Mononuclear cell (primary cell): ENCODE data around the gene DNAJC11. TPM values are rescaled to one million over a fixed set of nuclear protein-coding genes. Genes with fewer than 3 reads are reported as not detected.
"Not testable (repeated sequence)": the region's sequence is repeated elsewhere in the genome, so short reads cannot be mapped to it uniquely, and the experiment has no call there.

Experiments used
- H3K27me3 ChIP-seq: 2 replicates; pipeline ENCODE4 v1.6.0; 2011; ENCODE audit warnings: low read length, control low read depth; ENCODE audit not compliant: insufficient read depth
- H3K4me1 ChIP-seq: 2 replicates; pipeline ENCODE4 v1.5.1; 2011; ENCODE audit warnings: mild to moderate bottlenecking, low read length, control low read depth; ENCODE audit not compliant: insufficient read depth
- H3K4me3 ChIP-seq: 2 replicates; pipeline ENCODE4 v1.5.1; 2011; ENCODE audit warnings: mild to moderate bottlenecking, low read length, moderate library complexity
- H3K9me3 ChIP-seq: 2 replicates; pipeline ENCODE4 v1.5.1; 2011; ENCODE audit warnings: low read depth, mild to moderate bottlenecking, control low read depth, low read length
- total RNA-seq: library from RNA; depleted of rRNA; stranded (reverse); fragments of >200 nt; gene quantifications from one replicate; pipeline ENCODE4 v1.2.3, GENCODE V29; 2012

Gene DNAJC11
- total RNA-seq, 1 donor = 17.3 TPM

- H3K27me3 ChIP-seq = no peaks in the 10 kb centered on the region
- no peak overlapping the region for H3K4me3 ChIP-seq
- H3K9me3 ChIP-seq = no peaks in the 10 kb centered on the region
- no peaks in the 10 kb centered on the region for H3K4me1 ChIP-seq
These were observed 18.2 kb downstream of the DNAJC11 start for GRCh38 chr1:6683434-6683833.

DNA sequence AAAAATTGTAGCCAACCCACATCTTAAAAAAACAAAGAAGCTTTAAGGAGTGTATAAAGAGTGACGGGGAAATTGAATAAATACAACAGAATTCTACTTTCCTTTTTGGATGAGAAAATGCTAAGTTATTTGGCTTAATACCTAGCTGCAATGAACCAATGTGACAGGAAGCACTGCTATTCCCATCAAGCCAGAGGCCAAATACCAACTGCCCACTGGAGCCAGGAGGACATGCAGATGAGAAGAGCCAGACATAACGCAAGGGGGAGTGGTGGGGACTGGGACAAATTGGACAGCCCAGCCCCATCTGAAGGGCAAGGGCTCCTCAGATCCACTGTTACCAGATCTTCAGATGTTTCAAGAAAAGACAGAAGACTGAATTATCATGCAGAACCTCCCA, 25.7 kb downstream of the DNAJC11 start:
- Histone ChIP-seq H3K4me3 (no peak overlapping the region), H3K9me3 (no peaks in the 10 kb centered on the region), H3K27me3 (no peaks in the 10 kb centered on the region), H3K4me1 (no peaks in the 10 kb centered on the region)

DNA sequence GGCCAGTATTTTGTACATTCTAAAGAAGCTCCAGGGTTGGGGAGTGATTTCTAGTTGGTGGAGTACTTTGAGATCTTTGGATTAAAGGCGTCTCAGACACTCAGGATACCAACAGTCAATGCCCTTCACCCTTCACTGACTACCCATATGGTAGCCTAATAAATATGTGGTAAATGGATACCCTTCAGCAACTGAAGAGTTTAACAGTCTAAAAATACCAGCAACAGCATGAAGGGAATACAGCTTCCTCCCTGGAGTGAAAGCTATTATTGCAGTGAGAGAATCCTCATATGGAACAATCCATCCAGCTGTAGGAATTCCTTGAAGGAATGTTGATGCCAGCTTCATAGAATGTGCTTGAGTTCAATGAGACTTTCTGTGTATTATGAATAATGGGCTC, 26.8 kb downstream of the DNAJC11 start:
- Histone ChIP-seq H3K27me3 (no peaks in the 10 kb centered on the region), H3K4me1 (no peaks in the 10 kb centered on the region), H3K9me3 (no peaks in the 10 kb centered on the region), H3K4me3 (no peak overlapping the region)

GRCh38 chr1:6673816-6674398, 27.7 kb downstream of the DNAJC11 start:
- Histone ChIP-seq H3K4me3 (no peak overlapping the region), H3K9me3 (no peaks in the 10 kb centered on the region), H3K4me1 (no peaks in the 10 kb centered on the region), H3K27me3 (no peaks in the 10 kb centered on the region)

- Histone ChIP-seq H3K4me3 (no peak overlapping the region), H3K9me3 (no peaks in the 10 kb centered on the region), H3K4me1 (no peaks in the 10 kb centered on the region), H3K27me3 (no peaks in the 10 kb centered on the region)
These were observed 29.1 kb downstream of the DNAJC11 start for GRCh38 chr1:6672558-6672957.

DNA sequence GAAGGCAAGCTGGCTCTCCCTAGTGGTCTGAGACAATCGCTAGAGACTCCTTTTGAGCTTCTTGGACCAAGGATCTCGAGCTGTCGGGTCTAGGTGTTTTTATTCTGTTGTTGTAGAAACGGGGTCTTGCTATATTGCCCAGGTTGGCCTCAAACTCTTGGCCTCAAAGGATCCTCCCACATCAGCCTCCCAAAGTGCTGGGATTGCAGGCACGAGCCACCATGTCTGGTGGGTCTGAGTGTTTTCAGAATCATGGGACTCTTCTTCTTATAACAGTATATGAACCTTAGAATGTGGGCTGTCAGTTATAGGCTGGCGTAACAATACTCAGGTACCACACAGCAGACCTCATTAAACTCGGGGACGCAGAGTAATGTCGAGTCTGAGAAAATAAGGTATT, 33.1 kb downstream of the DNAJC11 start:
- no peak overlapping the region for H3K4me3 ChIP-seq
- H3K4me1 ChIP-seq = no peaks in the 10 kb centered on the region
- H3K27me3 ChIP-seq = no peaks in the 10 kb centered on the region
- H3K9me3 ChIP-seq = no peaks in the 10 kb centered on the region

- H3K4me3 ChIP-seq = no peak overlapping the region
- no peaks in the 10 kb centered on the region for H3K27me3 ChIP-seq
- no peaks in the 10 kb centered on the region for H3K9me3 ChIP-seq
- no peaks in the 10 kb centered on the region for H3K4me1 ChIP-seq
These were observed 34.5 kb downstream of the DNAJC11 start for GRCh38 chr1:6667139-6667538.

DNA sequence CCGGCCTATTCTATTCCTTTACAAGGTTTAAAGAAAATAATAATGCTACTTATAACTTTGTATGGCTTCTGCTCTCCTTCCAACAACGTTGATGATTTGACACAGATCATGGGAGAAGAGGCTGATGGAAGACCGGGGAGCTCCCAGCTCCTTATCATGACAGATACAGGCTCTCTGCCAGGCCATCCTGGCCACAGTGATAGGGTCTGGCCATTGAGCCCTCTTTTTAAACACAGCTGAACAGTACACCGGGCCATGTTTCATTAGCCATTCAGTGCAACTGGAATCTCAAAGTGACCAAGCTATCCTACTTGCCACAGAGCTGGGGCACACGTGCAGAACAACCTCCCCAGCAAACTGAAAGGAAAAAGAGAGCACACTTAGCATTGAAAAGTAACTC, 34.9 kb downstream of the DNAJC11 start:
- Histone ChIP-seq H3K4me1 (no peaks in the 10 kb centered on the region), H3K4me3 (no peak overlapping the region), H3K9me3 (no peaks in the 10 kb centered on the region), H3K27me3 (no peaks in the 10 kb centered on the region)

DNA sequence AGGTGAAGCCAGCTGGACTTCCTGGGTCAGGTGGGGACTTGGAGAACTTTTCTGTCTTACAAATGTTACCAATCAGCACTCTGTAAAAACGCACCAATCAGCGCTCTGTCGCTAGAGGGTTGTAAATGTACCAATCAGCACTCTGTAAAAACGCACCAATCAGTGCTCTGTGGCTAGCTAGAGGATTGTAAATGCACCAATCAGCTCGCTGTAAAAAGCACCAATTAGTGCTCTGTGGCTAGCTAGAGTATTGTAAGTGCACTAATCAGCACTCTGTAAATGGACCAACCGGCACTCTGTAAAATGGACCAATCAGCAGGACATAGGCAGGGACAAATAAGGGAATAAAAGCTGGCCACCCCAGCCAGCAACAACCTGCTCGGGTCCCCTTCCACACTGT, 39.1 kb downstream of the DNAJC11 start:
- not testable (repeated sequence) for H3K27me3 ChIP-seq, H3K4me1 ChIP-seq, H3K4me3 ChIP-seq, H3K9me3 ChIP-seq

GRCh38 chr1:6660415-6661049, 41.1 kb downstream of the DNAJC11 start:
- H3K9me3 ChIP-seq = no peaks in the 10 kb centered on the region
- H3K4me1 ChIP-seq = no peaks in the 10 kb centered on the region
- no peaks in the 10 kb centered on the region for H3K27me3 ChIP-seq
- H3K4me3 ChIP-seq = no peak overlapping the region

DNA sequence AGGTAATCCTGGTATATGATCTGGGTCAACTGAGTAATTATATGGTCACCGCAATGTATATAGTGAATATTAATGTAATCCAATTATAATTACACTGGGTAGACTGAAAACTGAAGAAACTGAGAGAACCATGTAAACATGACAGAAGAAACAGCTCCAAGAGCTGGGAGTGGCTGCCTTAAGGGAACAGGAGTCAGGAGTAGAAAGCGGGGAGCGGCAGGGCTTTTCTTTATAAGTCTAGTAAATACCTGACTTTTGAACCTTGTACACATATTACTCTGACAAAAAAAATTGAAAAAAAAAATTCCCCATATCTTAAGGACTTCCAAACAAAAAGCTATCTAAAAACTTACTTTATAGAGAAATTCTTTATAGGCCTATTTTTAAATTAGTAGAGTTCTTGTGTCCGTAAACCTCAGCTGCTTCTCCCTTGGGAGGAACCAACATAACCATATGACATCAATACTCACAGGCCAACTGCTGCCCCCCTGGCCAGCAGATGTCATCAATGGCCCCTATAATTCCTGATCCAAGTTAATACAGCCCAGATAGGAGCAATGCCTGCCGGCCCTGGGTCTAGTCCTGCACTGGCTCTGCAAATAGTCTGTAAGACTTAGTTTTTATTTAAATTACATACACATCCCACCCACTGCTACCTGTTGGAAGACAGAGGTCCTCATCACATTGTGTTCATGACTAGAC, 43.1 kb downstream of the DNAJC11 start:
- no peak overlapping the region for H3K4me3 ChIP-seq
- no peaks in the 10 kb centered on the region for H3K4me1 ChIP-seq
- no peaks in the 10 kb centered on the region for H3K9me3 ChIP-seq
- H3K27me3 ChIP-seq = no peaks in the 10 kb centered on the region

GRCh38 chr1:6657138-6657537, 44.5 kb downstream of the DNAJC11 start:
- no peaks in the 10 kb centered on the region for H3K27me3 ChIP-seq
- no peaks in the 10 kb centered on the region for H3K4me1 ChIP-seq
- no peak overlapping the region for H3K4me3 ChIP-seq
- H3K9me3 ChIP-seq = no peaks in the 10 kb centered on the region

DNA sequence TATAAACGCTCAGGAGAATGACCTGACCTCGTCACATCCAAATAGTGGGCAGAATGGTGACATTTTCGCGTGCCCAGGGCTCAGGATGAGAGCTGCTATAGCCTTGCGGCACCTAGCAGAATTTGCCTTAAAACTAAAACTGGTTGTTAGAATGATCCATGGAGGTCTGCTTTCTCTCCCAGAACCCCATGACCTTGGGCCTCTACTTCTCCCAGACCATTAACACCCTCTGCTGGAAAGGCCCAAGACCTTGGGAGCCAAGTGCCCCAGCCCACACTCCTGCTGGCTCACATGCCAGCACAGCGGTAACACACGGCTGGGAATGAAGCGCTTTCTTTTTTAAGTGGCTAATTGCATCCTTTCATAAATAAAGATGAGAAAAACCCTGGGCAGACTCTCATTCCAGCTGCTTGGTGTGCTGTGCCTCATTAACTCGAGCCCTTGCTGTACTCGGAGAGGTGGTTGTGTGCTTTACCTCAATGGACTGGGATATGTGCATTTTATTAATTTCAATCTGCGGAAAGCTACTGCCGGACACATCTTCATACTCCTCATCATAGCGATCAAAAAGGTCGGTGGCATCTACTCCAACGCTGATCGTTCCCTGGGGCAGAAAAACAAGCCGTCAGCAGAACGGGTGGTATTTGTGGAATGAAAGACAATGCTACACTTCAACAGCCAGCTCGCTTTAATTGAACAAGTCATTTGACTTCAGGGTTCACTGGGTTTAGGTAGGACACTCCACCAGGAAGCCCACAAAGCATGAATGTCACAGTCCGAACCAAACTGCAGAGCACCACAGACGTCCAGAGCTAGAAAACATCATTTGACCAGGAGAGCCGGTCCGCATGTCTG, 48.0 kb downstream of the DNAJC11 start:
- Histone ChIP-seq H3K9me3 (no peaks in the 10 kb centered on the region), H3K4me1 (no peaks in the 10 kb centered on the region), H3K4me3 (no peak overlapping the region), H3K27me3 (no peaks in the 10 kb centered on the region)

DNA sequence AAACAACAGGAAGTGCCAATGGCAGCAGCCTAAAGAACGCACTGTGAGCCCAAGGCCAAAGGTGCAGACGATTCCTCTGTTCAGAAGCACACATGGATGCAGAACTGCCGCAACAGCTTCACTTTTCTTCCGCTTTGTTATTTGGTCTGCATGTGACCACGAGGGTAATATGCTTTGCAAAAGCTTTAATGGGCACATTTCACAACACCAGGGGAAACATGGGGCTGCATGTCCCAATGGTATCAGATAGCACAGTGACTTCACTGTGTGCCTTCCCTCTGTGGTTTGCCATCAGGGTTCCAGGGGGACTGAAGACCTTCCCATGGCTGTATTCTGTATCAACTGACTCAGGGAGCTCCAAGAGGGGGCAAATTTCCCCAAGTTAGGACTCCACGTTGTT, 48.6 kb downstream of the DNAJC11 start:
- Histone ChIP-seq H3K4me1 (no peaks in the 10 kb centered on the region), H3K9me3 (no peaks in the 10 kb centered on the region), H3K4me3 (no peak overlapping the region), H3K27me3 (no peaks in the 10 kb centered on the region)

DNA sequence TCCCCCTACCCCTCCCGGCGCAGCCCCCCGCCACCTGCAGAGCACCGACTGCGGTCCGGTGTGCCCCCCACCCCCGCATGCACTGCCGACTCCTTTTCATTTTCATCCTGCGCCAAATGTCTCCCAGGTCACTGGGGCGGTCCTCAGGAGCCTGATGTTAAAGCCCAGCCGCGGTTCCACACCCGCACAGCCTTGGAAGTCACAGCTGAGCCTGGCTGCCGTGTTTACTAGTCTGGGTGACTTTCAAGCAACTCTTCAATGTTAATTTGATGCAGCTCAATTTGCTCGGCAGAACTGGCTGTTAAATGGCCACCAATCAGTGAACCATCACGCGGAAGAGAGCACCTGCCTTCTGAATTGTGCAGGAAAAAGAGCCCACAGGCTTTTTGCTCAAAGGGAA, 49.7 kb downstream of the DNAJC11 start:
- Histone ChIP-seq H3K9me3 (no peaks in the 10 kb centered on the region), H3K27me3 (no peaks in the 10 kb centered on the region), H3K4me1 (no peaks in the 10 kb centered on the region), H3K4me3 (no peak overlapping the region)
